ENCODE data around the gene MGAT4A. TPM values are rescaled to one million over a fixed set of nuclear protein-coding genes. Genes with fewer than 3 reads are reported as not detected.
A peak's percentile ranks its signal among the peaks of the same experiment; 100 is the strongest.

The MGAT4A gene
- total and polyA plus RNA-seq, 2 of the 13 experiments (the other 11 are each of a cell fraction or from before 2014, with no cell fraction given) = 47.2 to 90.9 TPM

DNA sequence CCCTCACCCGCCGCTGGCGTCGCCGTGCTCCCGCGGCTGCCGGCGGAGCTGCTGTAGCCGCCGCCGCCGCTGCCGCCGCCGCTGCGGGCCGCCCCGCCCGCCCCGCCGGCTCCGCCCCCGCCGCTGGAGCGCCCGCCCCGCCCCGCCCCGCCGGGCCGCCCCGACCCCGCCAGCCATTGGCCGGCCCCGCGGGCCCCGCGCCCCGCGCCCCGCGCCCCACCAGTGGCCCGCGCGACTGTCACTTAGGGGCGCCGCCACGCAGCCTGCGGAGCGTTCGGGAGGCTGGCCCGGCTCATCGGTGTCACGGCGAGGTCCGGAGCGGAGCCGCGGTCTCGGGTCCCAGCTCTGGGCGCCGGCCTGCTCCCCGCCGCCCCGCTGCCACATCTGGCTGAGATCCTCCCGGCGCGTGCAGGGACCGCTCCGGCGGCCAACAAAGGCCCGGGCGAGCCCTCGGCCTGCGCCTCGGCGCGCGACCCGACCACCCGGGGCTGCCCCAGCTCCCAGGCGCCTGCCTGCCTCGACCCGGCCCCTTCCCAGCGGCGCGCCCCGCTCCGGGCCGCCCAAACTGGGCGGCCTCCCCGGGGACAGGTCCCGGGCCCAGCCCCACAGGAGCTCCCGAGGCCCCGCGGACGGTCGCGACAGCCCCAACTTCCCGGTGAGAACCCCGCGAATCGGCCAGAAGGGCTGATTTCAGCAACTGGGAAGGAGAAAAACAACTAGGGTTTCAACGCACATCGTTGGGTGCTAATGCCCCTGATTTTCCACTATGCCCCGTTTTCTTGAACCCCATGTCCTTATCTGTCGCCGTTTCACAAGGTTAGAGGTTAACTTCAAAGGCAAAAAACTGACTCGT is at the start of gene MGAT4A (continued):
- peak; percentile 99 for TF ChIP-seq AGO2 (optimal IDR thresholded peaks at IDR 0.05; ENCODE audit: low read depth, low read length)
- TF ChIP-seq, protein P1, sequence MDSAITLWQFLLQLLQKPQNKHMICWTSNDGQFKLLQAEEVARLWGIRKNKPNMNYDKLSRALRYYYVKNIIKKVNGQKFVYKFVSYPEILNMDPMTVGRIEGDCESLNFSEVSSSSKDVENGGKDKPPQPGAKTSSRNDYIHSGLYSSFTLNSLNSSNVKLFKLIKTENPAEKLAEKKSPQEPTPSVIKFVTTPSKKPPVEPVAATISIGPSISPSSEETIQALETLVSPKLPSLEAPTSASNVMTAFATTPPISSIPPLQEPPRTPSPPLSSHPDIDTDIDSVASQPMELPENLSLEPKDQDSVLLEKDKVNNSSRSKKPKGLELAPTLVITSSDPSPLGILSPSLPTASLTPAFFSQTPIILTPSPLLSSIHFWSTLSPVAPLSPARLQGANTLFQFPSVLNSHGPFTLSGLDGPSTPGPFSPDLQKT (CRISPR knock-in tag; IDR thresholded peaks at IDR 0.05; ENCODE audit: borderline replicate concordance) = no peak; the same call in none of the 2 replicates
- 0 out of 2 replicates have a peak, but pooled peaks have one; percentile 8 for TF ChIP-seq MIER3 (CRISPR knock-in tag; IDR thresholded peaks at IDR 0.05; ENCODE audit: borderline replicate concordance)
- TF ChIP-seq, protein P2, sequence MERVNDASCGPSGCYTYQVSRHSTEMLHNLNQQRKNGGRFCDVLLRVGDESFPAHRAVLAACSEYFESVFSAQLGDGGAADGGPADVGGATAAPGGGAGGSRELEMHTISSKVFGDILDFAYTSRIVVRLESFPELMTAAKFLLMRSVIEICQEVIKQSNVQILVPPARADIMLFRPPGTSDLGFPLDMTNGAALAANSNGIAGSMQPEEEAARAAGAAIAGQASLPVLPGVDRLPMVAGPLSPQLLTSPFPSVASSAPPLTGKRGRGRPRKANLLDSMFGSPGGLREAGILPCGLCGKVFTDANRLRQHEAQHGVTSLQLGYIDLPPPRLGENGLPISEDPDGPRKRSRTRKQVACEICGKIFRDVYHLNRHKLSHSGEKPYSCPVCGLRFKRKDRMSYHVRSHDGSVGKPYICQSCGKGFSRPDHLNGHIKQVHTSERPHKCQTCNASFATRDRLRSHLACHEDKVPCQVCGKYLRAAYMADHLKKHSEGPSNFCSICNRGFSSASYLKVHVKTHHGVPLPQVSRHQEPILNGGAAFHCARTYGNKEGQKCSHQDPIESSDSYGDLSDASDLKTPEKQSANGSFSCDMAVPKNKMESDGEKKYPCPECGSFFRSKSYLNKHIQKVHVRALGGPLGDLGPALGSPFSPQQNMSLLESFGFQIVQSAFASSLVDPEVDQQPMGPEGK (CRISPR knock-in tag; IDR thresholded peaks at IDR 0.05) = peak; percentile 35; the same call in 1 of the 2 replicates
- TF ChIP-seq, protein P3, sequence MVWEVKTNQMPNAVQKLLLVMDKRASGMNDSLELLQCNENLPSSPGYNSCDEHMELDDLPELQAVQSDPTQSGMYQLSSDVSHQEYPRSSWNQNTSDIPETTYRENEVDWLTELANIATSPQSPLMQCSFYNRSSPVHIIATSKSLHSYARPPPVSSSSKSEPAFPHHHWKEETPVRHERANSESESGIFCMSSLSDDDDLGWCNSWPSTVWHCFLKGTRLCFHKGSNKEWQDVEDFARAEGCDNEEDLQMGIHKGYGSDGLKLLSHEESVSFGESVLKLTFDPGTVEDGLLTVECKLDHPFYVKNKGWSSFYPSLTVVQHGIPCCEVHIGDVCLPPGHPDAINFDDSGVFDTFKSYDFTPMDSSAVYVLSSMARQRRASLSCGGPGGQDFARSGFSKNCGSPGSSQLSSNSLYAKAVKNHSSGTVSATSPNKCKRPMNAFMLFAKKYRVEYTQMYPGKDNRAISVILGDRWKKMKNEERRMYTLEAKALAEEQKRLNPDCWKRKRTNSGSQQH (CRISPR knock-in tag; IDR thresholded peaks at IDR 0.05; ENCODE audit: low read depth) = 0 out of 2 replicates have a peak, but pooled peaks have one; percentile 28
- no peak for TF ChIP-seq BHLHE40 (IDR thresholded peaks at IDR 0.05; ENCODE audit: low read length)
- no peak for TF ChIP-seq RFX1 (IDR thresholded peaks at IDR 0.05)
- no peak for TF ChIP-seq NR3C1 (CRISPR knock-in tag; IDR thresholded peaks at IDR 0.05)
- TF ChIP-seq KLF13 (CRISPR knock-in tag; IDR thresholded peaks at IDR 0.05) = no peak
- 0 out of 2 replicates have a peak, but pooled peaks have one; percentile 3 for TF ChIP-seq AKAP8 (CRISPR knock-in tag; IDR thresholded peaks at IDR 0.05)
- TF ChIP-seq, protein P4, sequence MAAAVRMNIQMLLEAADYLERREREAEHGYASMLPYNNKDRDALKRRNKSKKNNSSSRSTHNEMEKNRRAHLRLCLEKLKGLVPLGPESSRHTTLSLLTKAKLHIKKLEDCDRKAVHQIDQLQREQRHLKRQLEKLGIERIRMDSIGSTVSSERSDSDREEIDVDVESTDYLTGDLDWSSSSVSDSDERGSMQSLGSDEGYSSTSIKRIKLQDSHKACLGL (CRISPR knock-in tag; IDR thresholded peaks at IDR 0.05) = peak; percentile 73; the same call in 1 of the 2 replicates
- TF ChIP-seq YY1 (IDR thresholded peaks at IDR 0.05; ENCODE audit: insufficient read depth, insufficient replicate concordance, low read depth, low read length) = peak; percentile 74
- TF ChIP-seq, protein P5, sequence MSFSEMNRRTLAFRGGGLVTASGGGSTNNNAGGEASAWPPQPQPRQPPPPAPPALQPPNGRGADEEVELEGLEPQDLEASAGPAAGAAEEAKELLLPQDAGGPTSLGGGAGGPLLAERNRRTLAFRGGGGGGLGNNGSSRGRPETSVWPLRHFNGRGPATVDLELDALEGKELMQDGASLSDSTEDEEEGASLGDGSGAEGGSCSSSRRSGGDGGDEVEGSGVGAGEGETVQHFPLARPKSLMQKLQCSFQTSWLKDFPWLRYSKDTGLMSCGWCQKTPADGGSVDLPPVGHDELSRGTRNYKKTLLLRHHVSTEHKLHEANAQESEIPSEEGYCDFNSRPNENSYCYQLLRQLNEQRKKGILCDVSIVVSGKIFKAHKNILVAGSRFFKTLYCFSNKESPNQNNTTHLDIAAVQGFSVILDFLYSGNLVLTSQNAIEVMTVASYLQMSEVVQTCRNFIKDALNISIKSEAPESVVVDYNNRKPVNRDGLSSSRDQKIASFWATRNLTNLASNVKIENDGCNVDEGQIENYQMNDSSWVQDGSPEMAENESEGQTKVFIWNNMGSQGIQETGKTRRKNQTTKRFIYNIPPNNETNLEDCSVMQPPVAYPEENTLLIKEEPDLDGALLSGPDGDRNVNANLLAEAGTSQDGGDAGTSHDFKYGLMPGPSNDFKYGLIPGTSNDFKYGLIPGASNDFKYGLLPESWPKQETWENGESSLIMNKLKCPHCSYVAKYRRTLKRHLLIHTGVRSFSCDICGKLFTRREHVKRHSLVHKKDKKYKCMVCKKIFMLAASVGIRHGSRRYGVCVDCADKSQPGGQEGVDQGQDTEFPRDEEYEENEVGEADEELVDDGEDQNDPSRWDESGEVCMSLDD (CRISPR knock-in tag; IDR thresholded peaks at IDR 0.05; ENCODE audit: borderline replicate concordance) = peak; percentile 77; the same call in 1 of the 2 replicates
- TF ChIP-seq KDM5B (CRISPR knock-in tag; IDR thresholded peaks at IDR 0.05; ENCODE audit: borderline replicate concordance) = peak; percentile 86
- TF ChIP-seq ZMYM4 (CRISPR knock-in tag; IDR thresholded peaks at IDR 0.05) = peak; percentile 60
- no peak for TF ChIP-seq ZNF17 (CRISPR knock-in tag; IDR thresholded peaks at IDR 0.05)
- TF ChIP-seq MBNL3 (CRISPR knock-in tag; conservative IDR thresholded peaks at IDR 0.05) = no peak
- 0 out of 2 replicates have a peak, but pooled peaks have one; percentile 39 for TF ChIP-seq ZNF510 (CRISPR knock-in tag; IDR thresholded peaks at IDR 0.05; ENCODE audit: low read depth)
- 0 out of 4 replicates have a peak, but pooled peaks of 1 of the 2 experiments have one; percentile 32 for TF ChIP-seq NR2F1 (CRISPR knock-in tag; IDR thresholded peaks at IDR 0.05)
